ENCODE measurements around the gene MPIG6B. TPM values are rescaled to one million over a fixed set of nuclear protein-coding genes. Genes with fewer than 3 reads are reported as not detected.

The MPIG6B gene
- total RNA-seq, 1 experiment from 2014 or later, result not detected

GRCh38 chr6:31758281-31758680, 35.1 kb downstream of the MPIG6B start:
- Histone ChIP-seq H3K4me1 (ENCODE audit: low read length) (no peaks in the 10 kb centered on the region), H2AFZ (ENCODE audit: low read length) (no peak overlapping the region), H3K4me3 (ENCODE audit: low read length) (no peak overlapping the region), H3K9me2 (replicated peaks; ENCODE audit: insufficient read depth, low read length) (no peaks in the 10 kb centered on the region), H3K36me3 (ENCODE audit: insufficient read depth, low read length) (no peaks in the 10 kb centered on the region), H3K79me2 (ENCODE audit: low read length) (no peaks in the 10 kb centered on the region), H3K27me3 (ENCODE audit: low read length) (no peaks in the 10 kb centered on the region), H3K27ac (ENCODE audit: low read length) (no peak overlapping the region), H3K9me3 (ENCODE audit: low read length) (no peaks in the 10 kb centered on the region), H4K20me1 (ENCODE audit: insufficient read depth, low read depth, low read length) (no peaks in the 10 kb centered on the region), H3K9ac (ENCODE audit: low read length) (no peak overlapping the region), H3K4me2 (ENCODE audit: low read depth, low read length, poor library complexity, severe bottlenecking) (no peak overlapping the region)
- no peak for DNase-seq

GRCh38 chr6:31760790-31761189, 37.6 kb downstream of the MPIG6B start:
- no peak for DNase-seq
- no peak overlapping the region for H3K4me3 ChIP-seq (ENCODE audit: low read length)
- no peaks in the 10 kb centered on the region for H3K9me3 ChIP-seq (ENCODE audit: low read length)
- no peaks in the 10 kb centered on the region for H4K20me1 ChIP-seq (ENCODE audit: insufficient read depth, low read depth, low read length)
- H3K9me2 ChIP-seq (replicated peaks; ENCODE audit: insufficient read depth, low read length), result no peaks in the 10 kb centered on the region
- H3K36me3 ChIP-seq (ENCODE audit: insufficient read depth, low read length), result 0 out of 2 replicates have a peak, but pooled peaks cover 7% of the 10 kb centered on the region
- no peak overlapping the region for H3K4me2 ChIP-seq (ENCODE audit: low read depth, low read length, poor library complexity, severe bottlenecking)
- H3K9ac ChIP-seq (ENCODE audit: low read length), result no peak overlapping the region
- H3K27ac ChIP-seq (ENCODE audit: low read length), result no peak overlapping the region
- H3K27me3 ChIP-seq (ENCODE audit: low read length), result no peaks in the 10 kb centered on the region
- no peaks in the 10 kb centered on the region for H3K79me2 ChIP-seq (ENCODE audit: low read length)
- no peak overlapping the region for H2AFZ ChIP-seq (ENCODE audit: low read length)
- no peaks in the 10 kb centered on the region for H3K4me1 ChIP-seq (ENCODE audit: low read length)

- Histone ChIP-seq H3K79me2 (ENCODE audit: low read length) (no peaks in the 10 kb centered on the region), H3K27me3 (ENCODE audit: low read length) (no peaks in the 10 kb centered on the region), H3K4me3 (ENCODE audit: low read length) (no peak overlapping the region), H3K27ac (ENCODE audit: low read length) (no peak overlapping the region), H3K9me2 (replicated peaks; ENCODE audit: insufficient read depth, low read length) (no peaks in the 10 kb centered on the region), H3K4me1 (ENCODE audit: low read length) (no peaks in the 10 kb centered on the region), H3K4me2 (ENCODE audit: low read depth, low read length, poor library complexity, severe bottlenecking) (no peak overlapping the region), H2AFZ (ENCODE audit: low read length) (no peak overlapping the region), H3K9me3 (ENCODE audit: low read length) (no peaks in the 10 kb centered on the region), H4K20me1 (ENCODE audit: insufficient read depth, low read depth, low read length) (no peaks in the 10 kb centered on the region), H3K9ac (ENCODE audit: low read length) (no peak overlapping the region), H3K36me3 (ENCODE audit: insufficient read depth, low read length) (0 out of 2 replicates have a peak, but pooled peaks cover 7% of the 10 kb centered on the region)
- no peak for DNase-seq
Measured at GRCh38 chr6:31761343-31761742, 38.2 kb downstream of the MPIG6B start.

DNA sequence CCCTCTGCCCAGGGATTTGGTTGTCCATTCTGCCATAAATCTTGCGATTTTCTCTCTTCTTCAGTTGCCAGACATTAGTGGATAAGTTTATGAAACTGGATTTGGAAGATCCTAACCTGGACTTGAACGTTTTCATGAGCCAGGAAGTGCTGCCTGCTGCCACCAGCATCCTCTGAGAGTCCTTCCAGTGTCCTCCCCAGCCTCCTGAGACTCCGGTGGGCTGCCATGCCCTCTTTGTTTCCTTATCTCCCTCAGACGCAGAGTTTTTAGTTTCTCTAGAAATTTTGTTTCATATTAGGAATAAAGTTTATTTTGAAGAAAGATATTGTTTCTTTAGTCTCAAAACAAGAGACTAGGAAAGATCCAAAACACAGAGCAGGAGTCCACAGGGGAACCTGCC, 39.2 kb downstream of the MPIG6B start, which contains the start of gene SAPCD1:
Gene SAPCD1, plus strand, starts transcription at position 301 of the 400 bp plus-strand sequence. CDS start 399 bp downstream, outside the sequence.
- Histone ChIP-seq H3K9me3 (ENCODE audit: low read length) (no peaks in the 10 kb centered on the region), H3K27me3 (ENCODE audit: low read length) (no peaks in the 10 kb centered on the region), H3K27ac (ENCODE audit: low read length) (no peak within 1 kb of the TSS), H3K79me2 (ENCODE audit: low read length) (no peaks in the 10 kb centered on the region), H3K4me3 (ENCODE audit: low read length) (no peak within 1 kb of the TSS), H2AFZ (ENCODE audit: low read length) (no peak within 1 kb of the TSS), H3K9me2 (replicated peaks; ENCODE audit: insufficient read depth, low read length) (no peaks in the 10 kb centered on the region), H3K36me3 (ENCODE audit: insufficient read depth, low read length) (0 out of 2 replicates have a peak, but pooled peaks cover 7% of the 10 kb centered on the region), H4K20me1 (ENCODE audit: insufficient read depth, low read depth, low read length) (no peaks in the 10 kb centered on the region), H3K4me2 (ENCODE audit: low read depth, low read length, poor library complexity, severe bottlenecking) (no peak within 1 kb of the TSS), H3K4me1 (ENCODE audit: low read length) (no peaks in the 10 kb centered on the region), H3K9ac (ENCODE audit: low read length) (no peak within 1 kb of the TSS)
- DNase-seq, result no peak

DNA sequence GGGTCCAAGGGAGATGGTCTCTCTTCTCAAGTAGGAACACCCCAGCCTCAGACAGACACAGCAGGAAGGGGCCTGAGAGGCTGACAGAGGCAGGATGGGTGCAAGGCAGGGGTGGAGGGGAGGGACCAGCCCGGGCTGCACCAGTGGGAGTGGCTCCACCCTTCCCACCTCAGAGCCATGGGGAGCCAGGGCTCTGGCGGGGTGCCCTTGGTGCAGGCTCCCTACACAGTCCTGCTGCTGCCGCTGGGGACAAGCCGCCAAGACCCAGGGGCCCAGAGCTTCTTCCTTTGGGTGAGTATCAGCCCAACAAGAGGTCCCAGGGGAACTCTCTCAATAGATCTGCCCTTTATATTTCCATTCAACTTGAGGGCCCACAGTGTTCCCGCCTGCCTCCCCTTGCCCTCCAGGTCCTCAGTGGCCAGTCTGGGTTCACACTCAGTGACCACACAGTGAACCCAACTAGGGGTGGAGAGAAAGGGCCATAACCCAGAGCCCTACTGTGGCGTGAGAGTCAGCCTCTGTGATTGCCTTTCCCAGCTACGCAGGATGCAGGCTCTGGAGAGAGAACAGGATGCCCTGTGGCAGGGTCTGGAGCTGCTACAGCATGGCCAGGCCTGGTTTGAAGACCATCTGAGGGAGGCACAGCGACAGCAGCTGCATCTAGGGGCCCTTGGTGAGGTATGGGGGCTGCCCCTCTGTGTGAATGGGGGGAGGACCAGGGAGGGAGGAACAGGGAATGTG, 39.9 kb downstream of the MPIG6B start:
- no peak for DNase-seq
- H4K20me1 ChIP-seq (ENCODE audit: insufficient read depth, low read depth, low read length), result no peaks in the 10 kb centered on the region
- H3K4me2 ChIP-seq (ENCODE audit: low read depth, low read length, poor library complexity, severe bottlenecking), result no peak overlapping the region
- H3K9me3 ChIP-seq (ENCODE audit: low read length), result no peaks in the 10 kb centered on the region
- no peak overlapping the region for H3K9ac ChIP-seq (ENCODE audit: low read length)
- no peaks in the 10 kb centered on the region for H3K9me2 ChIP-seq (replicated peaks; ENCODE audit: insufficient read depth, low read length)
- H3K27ac ChIP-seq (ENCODE audit: low read length), result no peak overlapping the region
- 0 out of 2 replicates have a peak, but pooled peaks cover 7% of the 10 kb centered on the region for H3K36me3 ChIP-seq (ENCODE audit: insufficient read depth, low read length)
- no peaks in the 10 kb centered on the region for H3K4me1 ChIP-seq (ENCODE audit: low read length)
- no peaks in the 10 kb centered on the region for H3K27me3 ChIP-seq (ENCODE audit: low read length)
- H3K79me2 ChIP-seq (ENCODE audit: low read length), result no peaks in the 10 kb centered on the region
- H3K4me3 ChIP-seq (ENCODE audit: low read length), result no peak overlapping the region
- no peak overlapping the region for H2AFZ ChIP-seq (ENCODE audit: low read length)

DNA sequence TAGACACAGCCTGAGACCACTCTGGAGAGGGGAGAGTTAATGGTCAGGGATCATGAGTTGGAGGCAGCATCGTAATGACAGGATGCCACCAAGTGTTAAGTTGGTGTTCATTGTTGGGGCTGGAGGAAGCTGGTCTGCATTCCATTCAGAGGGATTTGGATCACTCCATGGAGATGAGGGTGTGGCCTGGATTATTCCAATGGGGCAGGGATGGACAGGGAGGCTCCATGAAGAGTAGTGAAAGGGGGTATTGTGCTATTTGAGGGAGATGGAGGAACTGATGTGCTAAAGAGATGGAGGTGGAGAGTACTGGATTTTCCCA, 40.4 kb downstream of the MPIG6B start:
- DNase-seq, result no peak
- Histone ChIP-seq H4K20me1 (ENCODE audit: insufficient read depth, low read depth, low read length) (no peaks in the 10 kb centered on the region), H3K9ac (ENCODE audit: low read length) (no peak overlapping the region), H3K4me2 (ENCODE audit: low read depth, low read length, poor library complexity, severe bottlenecking) (no peak overlapping the region), H3K27me3 (ENCODE audit: low read length) (no peaks in the 10 kb centered on the region), H2AFZ (ENCODE audit: low read length) (no peak overlapping the region), H3K9me2 (replicated peaks; ENCODE audit: insufficient read depth, low read length) (no peaks in the 10 kb centered on the region), H3K27ac (ENCODE audit: low read length) (no peak overlapping the region), H3K36me3 (ENCODE audit: insufficient read depth, low read length) (0 out of 2 replicates have a peak, but pooled peaks cover 7% of the 10 kb centered on the region), H3K4me3 (ENCODE audit: low read length) (no peak overlapping the region), H3K9me3 (ENCODE audit: low read length) (no peaks in the 10 kb centered on the region), H3K79me2 (ENCODE audit: low read length) (no peaks in the 10 kb centered on the region), H3K4me1 (ENCODE audit: low read length) (no peaks in the 10 kb centered on the region)

GRCh38 chr6:31764198-31764597, 41.0 kb downstream of the MPIG6B start:
- no peaks in the 10 kb centered on the region for H3K79me2 ChIP-seq (ENCODE audit: low read length)
- DNase-seq, result no peak
- H3K4me3 ChIP-seq (ENCODE audit: low read length), result no peak overlapping the region
- H3K4me2 ChIP-seq (ENCODE audit: low read depth, low read length, poor library complexity, severe bottlenecking), result no peak overlapping the region
- no peak overlapping the region for H3K9ac ChIP-seq (ENCODE audit: low read length)
- no peaks in the 10 kb centered on the region for H3K9me3 ChIP-seq (ENCODE audit: low read length)
- no peak overlapping the region for H3K27ac ChIP-seq (ENCODE audit: low read length)
- no peaks in the 10 kb centered on the region for H3K4me1 ChIP-seq (ENCODE audit: low read length)
- H4K20me1 ChIP-seq (ENCODE audit: insufficient read depth, low read depth, low read length), result no peaks in the 10 kb centered on the region
- H3K9me2 ChIP-seq (replicated peaks; ENCODE audit: insufficient read depth, low read length), result no peaks in the 10 kb centered on the region
- 0 out of 2 replicates have a peak, but pooled peaks cover 7% of the 10 kb centered on the region for H3K36me3 ChIP-seq (ENCODE audit: insufficient read depth, low read length)
- no peaks in the 10 kb centered on the region for H3K27me3 ChIP-seq (ENCODE audit: low read length)
- H2AFZ ChIP-seq (ENCODE audit: low read length), result no peak overlapping the region

- Histone ChIP-seq H3K4me3 (ENCODE audit: low read length) (no peak overlapping the region), H3K9me2 (replicated peaks; ENCODE audit: insufficient read depth, low read length) (no peaks in the 10 kb centered on the region), H3K27ac (ENCODE audit: low read length) (no peak overlapping the region), H3K79me2 (ENCODE audit: low read length) (no peaks in the 10 kb centered on the region), H4K20me1 (ENCODE audit: insufficient read depth, low read depth, low read length) (no peaks in the 10 kb centered on the region), H3K9me3 (ENCODE audit: low read length) (no peaks in the 10 kb centered on the region), H2AFZ (ENCODE audit: low read length) (no peak overlapping the region), H3K4me2 (ENCODE audit: low read depth, low read length, poor library complexity, severe bottlenecking) (no peak overlapping the region), H3K4me1 (ENCODE audit: low read length) (no peaks in the 10 kb centered on the region), H3K27me3 (ENCODE audit: low read length) (no peaks in the 10 kb centered on the region), H3K9ac (ENCODE audit: low read length) (no peak overlapping the region), H3K36me3 (ENCODE audit: insufficient read depth, low read length) (0 out of 2 replicates have a peak, but pooled peaks cover 7% of the 10 kb centered on the region)
- DNase-seq, result no peak
Measured at GRCh38 chr6:31765559-31765909, 42.4 kb downstream of the MPIG6B start.
